OCI-LY3 (cell line): ENCODE data around the gene GALNT10.
"Not testable (repeated sequence)": the region's sequence is repeated elsewhere in the genome, so short reads cannot be mapped to it uniquely, and the experiment has no call there.

Experiments
- H2AFZ ChIP-seq: fragments of 200-600, 300-600 bp; shearing (Covaris generic); 2 replicates; pipeline ENCODE4 v1.6.0; 2014; ENCODE audit warnings: antibody characterized with exemption, low read depth, low read length
- H3K27ac ChIP-seq: fragments of 200-600, 300-600 bp; sonication (generic); 2 replicates; pipeline ENCODE4 v1.5.1; 2014; ENCODE audit warnings: mild to moderate bottlenecking, low read length, moderate library complexity, mixed read lengths
- H3K27me3 ChIP-seq: fragments of 200-600, 300-600 bp; sonication (generic); 2 replicates; pipeline ENCODE4 v1.6.1; 2014; ENCODE audit warnings: low read depth, low read length, mixed read lengths
- H3K36me3 ChIP-seq: fragments of 200-600, 300-600 bp; sonication (generic); replicated peaks from 2 replicates; pipeline ENCODE3; 2014; ENCODE audit warnings: low read depth, low read length, mixed read lengths
- H3K4me1 ChIP-seq: fragments of 300-600, 200-600 bp; sonication (generic); 2 replicates; pipeline ENCODE4 v1.6.1; 2014; ENCODE audit warnings: low read length, mixed read lengths
- H3K4me2 ChIP-seq: fragments of 200-600, 300-600 bp; sonication (generic); 2 replicates; pipeline ENCODE4 v1.6.1; 2014; ENCODE audit warnings: low read length, mixed read lengths
- H3K4me3 ChIP-seq: fragments of 300-600, 200-600 bp; sonication (generic); 2 replicates; pipeline ENCODE4 v1.5.1; 2014; ENCODE audit warnings: antibody characterized with exemption, mild to moderate bottlenecking, low read length, moderate library complexity
- H3K79me2 ChIP-seq: fragments of 300-600, 200-600 bp; shearing (Covaris generic); 2 replicates; pipeline ENCODE4 v1.6.1; 2014; ENCODE audit warnings: mild to moderate bottlenecking, low read length, mixed read lengths
- H3K9ac ChIP-seq: fragments of 300-600, 200-600 bp; shearing (Covaris generic); 2 replicates; pipeline ENCODE4 v1.6.0; 2014; ENCODE audit warnings: mild to moderate bottlenecking, low read length, moderate library complexity
- H3K9me3 ChIP-seq: fragments of 200-600, 300-600 bp; shearing (Covaris generic); 2 replicates; pipeline ENCODE4 v1.6.1; 2014; ENCODE audit warnings: low read length, mixed read lengths; ENCODE audit not compliant: insufficient read depth
- H4K20me1 ChIP-seq: fragments of 200-600, 300-600 bp; sonication (generic); 2 replicates; pipeline ENCODE4 v1.6.1; 2016; ENCODE audit warnings: low read length, mixed read lengths; ENCODE audit not compliant: insufficient read depth
- EZH2phosphoT487 ChIP-seq: fragments of 200-600 bp; shearing (Covaris generic); IDR thresholded peaks from 2 replicates; pipeline ENCODE4 v1.6.1; 2018; ENCODE audit warnings: antibody characterized with exemption, mixed run types, low read depth
- TF ChIP-seq, protein P1 (sequence below): fragments of 200-600, 300-600 bp; sonication (generic); IDR thresholded peaks from 2 replicates; pipeline ENCODE4 v1.5.1; 2014; ENCODE audit warnings: antibody characterized with exemption, low read length, low read depth

Gene GALNT10

GRCh38 chr5:154146409-154146808 is 44.1 kb upstream of the GALNT10 start:
- Histone ChIP-seq H4K20me1 (no peaks in the 10 kb centered on the region), H3K79me2 (no peaks in the 10 kb centered on the region), H3K4me3 (no peak overlapping the region), H3K36me3 (no peaks in the 10 kb centered on the region), H3K4me1 (no peaks in the 10 kb centered on the region), H3K9me3 (no peaks in the 10 kb centered on the region), H3K9ac (no peak overlapping the region), H3K4me2 (no peak overlapping the region), H3K27ac (no peak overlapping the region), H2AFZ (no peak overlapping the region), H3K27me3 (0 out of 2 replicates have a peak, but pooled peaks cover 4% of the 10 kb centered on the region)
- TF ChIP-seq, protein P1, sequence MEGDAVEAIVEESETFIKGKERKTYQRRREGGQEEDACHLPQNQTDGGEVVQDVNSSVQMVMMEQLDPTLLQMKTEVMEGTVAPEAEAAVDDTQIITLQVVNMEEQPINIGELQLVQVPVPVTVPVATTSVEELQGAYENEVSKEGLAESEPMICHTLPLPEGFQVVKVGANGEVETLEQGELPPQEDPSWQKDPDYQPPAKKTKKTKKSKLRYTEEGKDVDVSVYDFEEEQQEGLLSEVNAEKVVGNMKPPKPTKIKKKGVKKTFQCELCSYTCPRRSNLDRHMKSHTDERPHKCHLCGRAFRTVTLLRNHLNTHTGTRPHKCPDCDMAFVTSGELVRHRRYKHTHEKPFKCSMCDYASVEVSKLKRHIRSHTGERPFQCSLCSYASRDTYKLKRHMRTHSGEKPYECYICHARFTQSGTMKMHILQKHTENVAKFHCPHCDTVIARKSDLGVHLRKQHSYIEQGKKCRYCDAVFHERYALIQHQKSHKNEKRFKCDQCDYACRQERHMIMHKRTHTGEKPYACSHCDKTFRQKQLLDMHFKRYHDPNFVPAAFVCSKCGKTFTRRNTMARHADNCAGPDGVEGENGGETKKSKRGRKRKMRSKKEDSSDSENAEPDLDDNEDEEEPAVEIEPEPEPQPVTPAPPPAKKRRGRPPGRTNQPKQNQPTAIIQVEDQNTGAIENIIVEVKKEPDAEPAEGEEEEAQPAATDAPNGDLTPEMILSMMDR: no peak
- no peak for TF ChIP-seq EZH2phosphoT487

- TF ChIP-seq, protein P1: no peak
- TF ChIP-seq EZH2phosphoT487: no peak
- Histone ChIP-seq H2AFZ (no peak overlapping the region), H3K4me2 (no peak overlapping the region), H3K79me2 (no peaks in the 10 kb centered on the region), H3K27ac (no peak overlapping the region), H3K4me1 (no peaks in the 10 kb centered on the region), H3K36me3 (no peaks in the 10 kb centered on the region), H4K20me1 (no peaks in the 10 kb centered on the region), H3K9me3 (no peaks in the 10 kb centered on the region), H3K27me3 (0 out of 2 replicates have a peak, but pooled peaks cover 4% of the 10 kb centered on the region), H3K4me3 (no peak overlapping the region), H3K9ac (no peak overlapping the region)
Measured at GRCh38 chr5:154147666-154148065, 42.9 kb upstream of the GALNT10 start.

- H3K4me1 ChIP-seq, H3K27ac ChIP-seq, H3K36me3 ChIP-seq, H3K4me3 ChIP-seq, H3K27me3 ChIP-seq, H4K20me1 ChIP-seq, H3K9me3 ChIP-seq, H3K4me2 ChIP-seq, H2AFZ ChIP-seq, H3K9ac ChIP-seq, H3K79me2 ChIP-seq: not testable (repeated sequence)
Measured at GRCh38 chr5:154150471-154150870, 40.1 kb upstream of the GALNT10 start.

DNA sequence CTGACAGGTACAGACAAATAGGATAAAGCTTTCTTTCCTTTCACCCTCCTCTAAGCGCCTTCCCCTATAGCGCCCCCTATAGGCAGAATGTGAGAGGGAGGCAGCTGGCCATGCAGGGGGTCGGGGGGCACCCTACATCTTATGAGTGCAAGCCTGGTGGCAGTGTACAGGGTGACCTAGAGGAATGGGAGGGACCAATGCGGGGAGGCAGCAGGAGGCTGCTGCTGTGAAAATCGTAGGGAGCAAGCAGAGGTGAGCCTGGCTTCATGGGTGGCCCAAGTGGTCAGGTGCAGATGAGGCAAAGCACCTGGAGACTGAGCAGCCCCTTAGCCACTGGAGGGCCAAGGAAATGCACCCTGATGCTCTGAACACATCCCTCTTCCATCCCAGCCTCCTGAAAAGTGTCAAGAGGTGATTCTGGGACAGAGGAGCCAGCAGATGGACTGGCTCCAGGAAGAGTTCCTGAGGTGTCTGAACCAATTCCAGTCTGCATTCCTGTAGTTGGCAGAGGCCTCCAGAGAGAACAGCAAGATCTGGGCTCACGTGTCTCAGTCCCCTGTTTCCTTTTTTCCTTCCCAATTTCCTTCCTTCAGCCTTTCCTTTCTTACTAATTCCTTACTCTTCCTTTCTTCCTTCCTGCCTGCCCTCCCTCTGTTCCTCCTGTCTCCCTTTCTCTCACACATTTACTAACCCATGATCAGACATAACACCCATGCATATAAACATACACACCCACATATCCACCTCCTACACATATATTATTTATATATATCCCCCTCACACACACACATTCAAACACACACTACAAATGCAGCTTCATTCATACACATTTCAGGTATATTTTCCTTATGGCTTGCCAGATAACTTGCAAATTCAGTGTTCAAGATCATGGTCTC is 32.8 kb upstream of the GALNT10 start:
- no peaks in the 10 kb centered on the region for H4K20me1 ChIP-seq
- H3K36me3 ChIP-seq: no peaks in the 10 kb centered on the region
- H3K27ac ChIP-seq: no peak overlapping the region
- no peak overlapping the region for H3K4me2 ChIP-seq
- H3K4me1 ChIP-seq: no peaks in the 10 kb centered on the region
- TF ChIP-seq EZH2phosphoT487: no peak
- TF ChIP-seq, protein P1: peak; percentile 53
- peaks cover 16% of the 10 kb centered on the region for H3K27me3 ChIP-seq
- no peak overlapping the region for H2AFZ ChIP-seq
- no peaks in the 10 kb centered on the region for H3K79me2 ChIP-seq
- H3K9me3 ChIP-seq: no peaks in the 10 kb centered on the region
- no peak overlapping the region for H3K9ac ChIP-seq
- H3K4me3 ChIP-seq: no peak overlapping the region
